Tibial nerve (tissue), 3 donors: ENCODE results near the gene OR6S1.

Experiments used
- POLR2A ChIP-seq, 2 donors: fragments of 450-650 bp; IDR thresholded peaks; one replicate each; pipeline ENCODE4 v1.6.1; 2017; ENCODE audit warnings: antibody characterized with exemption in 2 of 2, mild to moderate bottlenecking in 2 of 2, moderate library complexity in 2 of 2
- TF ChIP-seq, protein P1 (sequence below), 5 experiments: fragments of 200-600 bp in 3 of 5; fragments of 450-650 bp in 2 of 5; sonication (generic) in 3 of 5; IDR thresholded peaks; one replicate each; pipeline ENCODE4 v1.5.1; 2016 to 2019; ENCODE audit warnings: antibody characterized with exemption in 5 of 5, mild to moderate bottlenecking in 3 of 5, moderate library complexity in 2 of 5

DNA sequence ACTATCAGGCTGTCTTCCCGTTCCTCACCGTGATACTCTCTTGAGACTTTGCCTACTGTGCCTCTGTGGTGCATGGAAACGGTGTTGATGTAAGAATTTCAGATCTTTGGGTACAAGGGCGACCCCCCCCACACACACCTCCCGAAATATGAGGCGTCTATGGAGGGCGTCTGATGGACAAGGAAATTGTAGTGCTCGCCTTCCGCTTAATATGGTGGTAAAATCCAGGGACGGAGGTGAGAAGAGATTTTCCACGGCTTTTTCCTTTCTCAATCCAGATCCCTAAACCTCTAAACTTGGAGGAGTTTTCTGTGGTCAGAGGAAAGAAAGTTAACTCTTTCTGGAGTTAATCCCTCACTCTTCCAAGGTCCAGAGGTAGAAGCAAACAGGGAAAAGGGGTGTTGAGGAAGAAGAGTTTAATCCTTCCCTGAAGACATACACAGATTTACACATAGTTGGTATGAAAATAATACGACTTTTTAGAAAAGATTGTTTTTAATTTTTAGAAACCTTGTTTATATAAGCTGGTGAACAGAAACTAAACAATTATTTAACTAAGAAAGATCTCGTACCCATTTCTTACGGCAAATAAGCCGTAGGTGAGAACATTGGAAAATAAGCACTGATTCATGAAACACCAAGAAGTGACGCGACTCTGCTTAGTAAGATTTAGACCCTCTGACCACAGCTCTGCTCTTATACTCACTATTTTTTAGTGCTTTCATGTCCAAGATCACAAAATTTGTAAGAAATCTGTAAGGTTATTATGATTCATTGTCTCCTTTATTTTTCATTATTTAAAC is 27.3 kb downstream of the OR6S1 start:
- TF ChIP-seq, protein P1, sequence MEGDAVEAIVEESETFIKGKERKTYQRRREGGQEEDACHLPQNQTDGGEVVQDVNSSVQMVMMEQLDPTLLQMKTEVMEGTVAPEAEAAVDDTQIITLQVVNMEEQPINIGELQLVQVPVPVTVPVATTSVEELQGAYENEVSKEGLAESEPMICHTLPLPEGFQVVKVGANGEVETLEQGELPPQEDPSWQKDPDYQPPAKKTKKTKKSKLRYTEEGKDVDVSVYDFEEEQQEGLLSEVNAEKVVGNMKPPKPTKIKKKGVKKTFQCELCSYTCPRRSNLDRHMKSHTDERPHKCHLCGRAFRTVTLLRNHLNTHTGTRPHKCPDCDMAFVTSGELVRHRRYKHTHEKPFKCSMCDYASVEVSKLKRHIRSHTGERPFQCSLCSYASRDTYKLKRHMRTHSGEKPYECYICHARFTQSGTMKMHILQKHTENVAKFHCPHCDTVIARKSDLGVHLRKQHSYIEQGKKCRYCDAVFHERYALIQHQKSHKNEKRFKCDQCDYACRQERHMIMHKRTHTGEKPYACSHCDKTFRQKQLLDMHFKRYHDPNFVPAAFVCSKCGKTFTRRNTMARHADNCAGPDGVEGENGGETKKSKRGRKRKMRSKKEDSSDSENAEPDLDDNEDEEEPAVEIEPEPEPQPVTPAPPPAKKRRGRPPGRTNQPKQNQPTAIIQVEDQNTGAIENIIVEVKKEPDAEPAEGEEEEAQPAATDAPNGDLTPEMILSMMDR (IDR thresholded peaks at IDR 0.05) = no peak
- TF ChIP-seq POLR2A (IDR thresholded peaks at IDR 0.05) = no peak
